ES-I3 (cell line): ENCODE results near the gene MGAT5B.
"Not testable (repeated sequence)": the region's sequence is repeated elsewhere in the genome, so short reads cannot be mapped to it uniquely, and the experiment has no call there.

Experiments used
- H3K36me3 ChIP-seq: 2 replicates; pipeline ENCODE4 v1.6.1; 2013; ENCODE audit warnings: mild to moderate bottlenecking, low read length, control low read depth, moderate library complexity; ENCODE audit not compliant: insufficient read depth
- H3K4me1 ChIP-seq: 2 replicates; pipeline ENCODE4 v1.6.1; 2013; ENCODE audit warnings: mild to moderate bottlenecking, control low read depth, low read length; ENCODE audit not compliant: insufficient read depth
- H3K9ac ChIP-seq: 2 replicates; pipeline ENCODE4 v1.6.1; 2013; ENCODE audit warnings: low read depth, mild to moderate bottlenecking, low read length, moderate library complexity
- H3K9me3 ChIP-seq: 2 replicates; pipeline ENCODE4 v1.6.1; 2013; ENCODE audit warnings: mild to moderate bottlenecking, low read length, moderate library complexity; ENCODE audit not compliant: control insufficient read depth, insufficient read depth

Gene MGAT5B

DNA sequence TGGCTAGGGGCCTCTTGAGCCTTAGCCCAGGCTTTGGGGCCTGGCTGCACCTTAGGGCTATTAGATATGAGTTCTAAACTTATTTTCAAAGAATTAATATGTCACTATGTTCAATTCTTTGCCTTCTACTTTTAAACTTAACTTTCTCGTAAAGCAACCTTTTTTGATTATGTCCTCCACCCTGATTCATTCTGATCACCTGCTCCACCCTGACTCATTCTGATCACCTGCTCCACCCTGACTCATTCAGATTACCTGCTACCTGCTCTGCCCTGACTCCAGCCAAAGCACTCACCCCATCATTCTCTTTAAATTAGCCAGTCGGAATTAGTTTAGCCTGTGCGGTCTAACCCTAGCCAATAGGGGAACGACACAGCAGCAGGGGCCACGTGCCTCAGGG lies 102.0 kb downstream of the MGAT5B start:
- H3K36me3 ChIP-seq, H3K9me3 ChIP-seq: not testable (repeated sequence)
- Histone ChIP-seq H3K9ac (peak overlapping the region; percentile 67), H3K4me1 (peaks cover 31% of the 10 kb centered on the region)

DNA sequence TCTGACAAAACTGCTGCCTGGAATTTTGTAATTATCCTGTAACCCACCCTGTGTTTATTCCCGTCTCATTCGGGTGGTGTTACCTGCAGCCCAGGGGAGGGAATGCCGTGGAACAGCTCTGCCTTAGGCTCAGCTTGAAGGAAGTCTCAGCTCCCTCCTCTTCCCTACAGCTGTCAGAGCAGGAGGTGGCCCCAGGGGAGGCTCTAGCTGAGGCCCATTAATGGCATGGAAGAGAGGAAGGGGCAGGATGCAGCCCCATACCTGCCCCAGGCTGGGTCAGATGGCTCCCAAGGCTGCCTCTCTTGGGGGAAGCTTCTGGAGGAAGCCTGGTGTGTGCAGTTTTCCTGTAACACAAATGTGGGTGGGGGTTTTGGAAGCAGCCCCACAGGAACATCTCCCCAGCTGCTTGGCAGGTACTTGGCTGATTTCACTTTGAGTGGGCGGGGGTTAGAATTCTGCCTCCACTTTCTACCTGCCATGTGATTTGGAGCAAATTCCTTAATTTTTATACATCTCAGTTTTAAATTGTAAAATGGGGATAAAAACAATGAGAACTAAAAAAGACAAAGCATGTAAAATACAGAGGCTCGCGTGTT lies 103.9 kb downstream of the MGAT5B start:
- H3K36me3 ChIP-seq, result 0 out of 2 replicates have a peak, but pooled peaks cover 3% of the 10 kb centered on the region
- H3K9me3 ChIP-seq, result peaks cover 5% of the 10 kb centered on the region; the same call in 1 of the 2 replicates
- peaks cover 28% of the 10 kb centered on the region for H3K4me1 ChIP-seq
- H3K9ac ChIP-seq, result no peak overlapping the region

DNA sequence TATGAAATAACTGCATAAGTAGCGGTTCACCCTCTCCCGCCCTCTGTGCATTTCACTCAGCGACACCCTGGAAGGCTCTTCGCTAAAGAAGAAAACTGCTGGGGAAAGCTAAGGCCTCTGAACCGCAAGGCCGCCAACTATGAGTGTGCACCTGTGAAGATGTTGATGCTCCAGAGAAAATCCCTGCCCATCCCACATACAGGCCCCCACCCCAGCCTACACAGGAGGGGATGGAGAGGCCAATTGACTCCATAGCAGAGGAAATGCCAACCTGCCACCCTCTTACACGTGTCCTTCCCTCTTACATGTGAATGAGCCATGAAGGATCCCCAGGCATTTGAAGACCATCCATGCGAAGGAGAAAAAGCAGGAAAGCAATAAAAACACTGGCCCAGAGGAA lies 104.8 kb downstream of the MGAT5B start:
- peaks cover 23% of the 10 kb centered on the region for H3K4me1 ChIP-seq
- no peak overlapping the region for H3K9ac ChIP-seq
- no peaks in the 10 kb centered on the region for H3K36me3 ChIP-seq
- peaks cover 5% of the 10 kb centered on the region; the same call in 1 of the 2 replicates for H3K9me3 ChIP-seq

DNA sequence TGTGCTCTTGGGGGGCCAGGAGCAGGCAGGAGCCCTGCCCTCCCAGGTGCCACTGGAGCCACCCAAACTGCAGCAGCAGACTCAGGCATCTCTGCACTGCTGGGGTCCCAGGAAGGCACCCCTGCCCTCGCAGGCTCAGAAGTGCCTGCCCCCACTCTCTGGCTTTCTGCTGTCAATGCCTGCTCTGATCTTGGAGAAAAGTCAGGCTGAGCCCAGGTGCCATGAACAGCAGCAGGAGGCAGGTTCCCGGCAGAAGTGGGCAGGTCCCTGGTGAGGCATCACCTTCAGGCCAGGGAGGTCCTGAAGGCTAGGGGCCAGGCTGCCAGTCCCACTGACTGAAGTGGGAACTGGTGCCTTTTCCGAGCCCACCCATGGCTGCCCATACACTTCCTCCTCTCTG lies 106.5 kb downstream of the MGAT5B start:
- H3K9me3 ChIP-seq, result peaks cover 5% of the 10 kb centered on the region; the same call in 1 of the 2 replicates
- peaks cover 23% of the 10 kb centered on the region for H3K4me1 ChIP-seq
- H3K9ac ChIP-seq, result no peak overlapping the region
- no peaks in the 10 kb centered on the region for H3K36me3 ChIP-seq

DNA sequence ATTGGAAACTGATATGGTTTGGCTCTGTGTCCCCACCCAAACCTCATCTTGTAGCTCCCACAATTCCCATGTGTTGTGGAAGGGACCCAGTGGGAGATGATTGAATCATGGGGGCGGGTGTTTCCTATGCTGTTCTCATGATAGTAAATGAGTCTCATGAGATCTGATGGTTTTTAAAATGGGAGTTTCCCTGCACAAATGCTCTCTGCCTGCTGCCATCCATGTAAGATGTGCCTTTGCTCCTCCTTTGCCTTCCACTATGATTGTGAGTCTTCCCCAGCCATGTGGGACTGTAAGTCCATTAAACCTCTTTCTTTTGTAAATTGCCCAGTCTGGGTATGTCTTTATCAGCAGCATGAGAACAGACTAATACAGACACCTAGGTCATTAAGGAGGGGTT lies 109.8 kb downstream of the MGAT5B start:
- not testable (repeated sequence) for H3K9ac ChIP-seq, H3K9me3 ChIP-seq, H3K36me3 ChIP-seq, H3K4me1 ChIP-seq

DNA sequence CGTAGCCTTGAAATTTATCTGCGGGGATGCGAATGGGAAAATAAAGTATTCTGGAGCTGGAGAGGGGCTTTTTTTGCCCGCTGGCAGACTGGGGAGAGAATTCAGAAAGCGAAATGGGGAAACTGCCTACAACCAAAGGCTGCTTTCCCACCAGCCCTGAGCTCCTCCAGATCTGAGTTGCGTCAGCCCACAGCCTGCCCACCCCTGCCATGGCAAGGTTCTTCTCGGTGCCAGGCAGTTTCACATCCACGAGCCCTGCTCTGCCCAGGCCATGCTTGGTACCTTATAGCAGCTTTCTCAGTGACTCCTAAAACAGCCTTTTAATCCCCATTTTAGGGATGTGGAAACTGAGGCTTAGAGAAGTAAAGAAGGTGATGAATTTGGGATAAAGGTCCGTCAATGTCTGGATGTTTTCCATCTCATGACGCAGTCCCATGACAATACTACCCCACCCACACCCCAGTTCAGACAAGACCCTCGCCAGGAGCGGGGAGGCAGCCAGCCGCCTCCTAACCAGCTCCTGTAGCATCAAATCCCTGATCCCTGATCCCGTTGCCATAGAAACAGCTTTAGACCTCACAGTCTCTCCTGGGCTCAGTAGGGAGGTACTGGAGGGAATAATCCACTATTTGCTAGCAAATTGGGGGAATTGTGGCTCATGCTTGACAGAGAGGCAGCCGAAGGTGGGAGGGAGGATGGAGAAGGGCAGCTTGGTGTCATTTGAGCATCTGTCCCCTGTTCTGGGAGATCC lies 113.5 kb downstream of the MGAT5B start:
- H3K36me3 ChIP-seq, result no peaks in the 10 kb centered on the region
- no peaks in the 10 kb centered on the region for H3K9me3 ChIP-seq
- H3K9ac ChIP-seq, result no peak overlapping the region
- H3K4me1 ChIP-seq, result peaks cover 7% of the 10 kb centered on the region; the same call in 1 of the 2 replicates

DNA sequence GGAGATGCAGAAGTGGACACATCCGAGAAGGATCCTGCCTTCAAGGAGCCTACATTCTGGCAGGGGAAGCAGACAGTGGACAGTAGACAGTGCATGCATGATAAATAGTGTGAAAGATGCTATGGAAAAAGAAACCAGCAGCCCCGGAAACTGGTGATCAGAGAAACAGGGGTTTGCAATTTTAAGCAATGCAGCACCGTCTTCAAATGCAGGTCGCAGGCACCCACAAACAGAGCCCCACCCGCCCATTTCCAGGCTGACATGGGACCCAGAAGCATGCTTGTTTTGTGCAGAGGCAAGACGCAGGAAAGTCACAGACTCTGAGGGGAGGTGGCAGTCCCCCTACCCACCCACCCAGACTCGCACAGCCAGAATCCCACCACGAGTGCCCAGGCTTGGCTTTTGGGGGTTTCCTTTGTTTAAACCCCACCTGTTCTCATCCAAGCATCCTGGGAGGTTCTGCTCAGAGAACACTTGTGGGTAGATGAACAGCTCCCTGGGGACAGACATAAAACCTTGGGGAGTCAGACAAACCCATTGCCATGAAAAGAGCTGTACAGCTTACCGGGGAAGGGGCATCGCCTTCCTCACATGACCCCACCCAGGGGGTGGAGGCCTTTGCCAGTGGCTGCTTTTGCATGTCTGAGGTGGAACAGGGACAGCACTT lies 114.3 kb downstream of the MGAT5B start:
- H3K9me3 ChIP-seq, result no peaks in the 10 kb centered on the region
- no peak overlapping the region for H3K9ac ChIP-seq
- peaks cover 7% of the 10 kb centered on the region; the same call in 1 of the 2 replicates for H3K4me1 ChIP-seq
- no peaks in the 10 kb centered on the region for H3K36me3 ChIP-seq

DNA sequence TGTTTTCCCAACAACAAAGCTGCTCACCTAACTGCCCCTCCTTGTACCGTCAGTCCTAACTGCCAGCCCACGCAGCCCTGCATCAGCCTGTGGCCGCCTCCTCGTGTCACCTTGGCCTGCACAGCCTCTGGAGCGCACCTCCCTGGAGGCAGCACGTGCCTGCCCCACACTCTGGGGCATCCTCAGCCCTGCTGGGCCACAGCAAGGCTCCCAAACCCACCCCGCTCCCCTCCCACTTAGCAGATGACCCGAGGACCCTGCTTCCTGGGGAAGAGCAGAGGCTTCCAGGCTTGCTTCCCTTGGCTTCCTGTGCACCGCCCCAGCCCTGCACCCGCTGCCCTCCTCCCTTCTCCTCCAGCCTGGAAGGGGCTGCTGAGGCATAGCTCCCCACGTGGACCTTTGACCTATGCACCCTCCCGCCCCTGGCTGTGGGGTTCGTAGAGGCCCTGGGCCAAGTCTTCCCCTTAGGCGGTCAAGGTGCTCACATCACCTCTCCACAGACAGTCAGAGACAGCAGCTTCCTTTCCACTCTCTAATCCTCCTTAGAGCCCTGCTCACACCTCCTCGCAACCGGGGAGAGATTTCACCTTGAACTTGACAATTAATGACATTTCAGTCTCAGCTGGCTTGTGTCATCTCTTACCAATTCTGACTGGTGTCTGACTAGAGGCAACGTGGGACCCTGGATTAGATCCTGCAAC lies 115.0 kb downstream of the MGAT5B start:
- Histone ChIP-seq H3K36me3 (no peaks in the 10 kb centered on the region), H3K9me3 (no peaks in the 10 kb centered on the region), H3K4me1 (peaks cover 7% of the 10 kb centered on the region; the same call in 1 of the 2 replicates), H3K9ac (no peak overlapping the region)

DNA sequence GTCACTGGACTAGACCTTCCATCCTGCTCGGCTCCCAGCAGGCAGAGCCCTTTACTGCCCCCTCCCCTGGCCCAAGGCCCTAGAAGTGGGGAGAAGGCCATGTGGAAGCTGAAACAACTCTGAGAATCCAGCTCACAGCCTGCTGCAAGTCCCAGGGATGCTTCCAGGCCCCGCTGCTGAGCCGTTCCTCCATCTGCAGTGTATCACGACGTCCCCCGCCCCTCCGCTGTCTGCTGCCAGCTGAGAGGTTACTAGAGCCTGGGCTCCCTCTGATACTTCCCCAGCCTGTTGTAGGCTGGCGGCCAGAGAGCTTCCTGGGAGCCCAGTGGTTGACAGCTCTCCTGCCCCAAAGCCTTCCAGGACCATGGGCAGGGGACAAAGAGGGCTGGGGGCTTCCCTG lies 118.2 kb downstream of the MGAT5B start:
- Histone ChIP-seq H3K36me3 (no peaks in the 10 kb centered on the region), H3K9ac (no peak overlapping the region)

DNA sequence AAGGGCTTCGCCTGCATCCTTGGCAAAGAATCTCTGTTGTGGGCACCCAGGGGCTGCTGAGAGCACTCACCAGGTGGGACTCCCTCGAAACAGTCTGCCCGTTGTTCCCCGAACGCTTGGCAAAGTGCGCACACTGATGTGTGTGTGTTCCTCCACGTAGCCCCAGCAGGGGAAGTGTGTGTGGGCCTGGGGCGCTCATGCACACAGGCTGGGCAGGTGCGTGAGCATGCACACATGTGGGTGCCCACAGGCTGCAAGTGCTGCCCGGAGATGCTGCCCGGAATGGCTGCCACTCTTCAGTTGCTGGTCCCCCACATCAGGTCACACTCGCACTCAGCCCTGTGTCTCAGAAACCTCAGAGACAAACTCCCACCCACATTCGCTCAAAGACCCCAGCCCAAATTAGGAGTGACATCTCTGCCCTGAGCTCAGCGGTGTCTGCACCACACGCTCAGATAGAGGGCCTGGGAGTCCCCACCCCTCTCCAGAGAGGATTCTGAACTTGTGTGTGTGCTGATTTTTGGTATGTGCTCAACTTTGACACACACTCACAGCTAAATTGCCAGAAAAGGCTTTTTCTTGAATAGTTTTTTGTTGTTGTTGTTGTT lies 119.4 kb downstream of the MGAT5B start:
- Histone ChIP-seq H3K36me3 (no peaks in the 10 kb centered on the region), H3K9me3 (no peaks in the 10 kb centered on the region), H3K4me1 (peaks cover 17% of the 10 kb centered on the region), H3K9ac (no peak overlapping the region)

More for the DNA sequence above, 118.2 kb downstream of the MGAT5B start:
- H3K9me3 ChIP-seq, result no peaks in the 10 kb centered on the region
- H3K4me1 ChIP-seq, result peaks cover 17% of the 10 kb centered on the region

DNA sequence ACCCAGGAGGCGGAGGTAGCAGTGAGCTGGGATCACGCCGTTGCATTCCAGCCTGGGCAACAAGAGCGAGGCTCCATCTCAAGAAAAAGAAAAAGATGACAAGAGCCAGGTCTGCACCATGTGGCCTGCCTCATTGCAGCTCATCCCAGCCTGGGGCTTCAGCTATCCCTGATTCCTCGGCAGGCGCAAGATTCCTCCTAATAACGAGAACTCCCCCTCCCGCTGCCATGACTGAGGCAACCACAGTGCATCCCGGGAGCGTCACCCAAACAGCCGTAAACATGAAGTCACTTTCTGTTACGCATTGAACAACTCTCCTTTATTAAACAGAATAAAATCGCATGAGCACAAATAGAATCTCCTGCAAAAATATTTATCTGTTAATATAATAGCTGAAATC lies 120.6 kb downstream of the MGAT5B start:
- H3K9ac ChIP-seq, result no peak overlapping the region
- H3K9me3 ChIP-seq, result no peaks in the 10 kb centered on the region
- H3K4me1 ChIP-seq, result peaks cover 10% of the 10 kb centered on the region; the same call in 1 of the 2 replicates
- no peaks in the 10 kb centered on the region for H3K36me3 ChIP-seq

DNA sequence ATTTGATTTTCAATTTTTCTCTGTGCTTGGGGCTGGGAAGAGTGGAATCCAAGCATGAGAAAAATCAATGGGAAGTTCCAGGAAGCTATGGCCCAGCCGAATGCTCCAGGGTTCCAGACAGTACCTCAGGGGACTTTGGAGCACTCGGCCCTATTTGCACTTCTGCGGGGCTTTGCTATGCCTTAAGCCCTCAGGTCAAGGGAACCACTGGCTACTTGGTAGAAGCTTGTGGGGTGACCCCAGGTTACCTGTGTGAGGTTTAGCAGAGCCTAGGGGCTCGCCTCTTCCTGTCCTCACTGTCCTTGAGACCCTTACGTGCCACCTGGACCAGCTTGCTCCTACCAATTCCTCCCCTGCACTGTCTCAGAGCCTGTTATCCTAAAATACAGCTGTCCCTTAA lies 121.3 kb downstream of the MGAT5B start:
- Histone ChIP-seq H3K36me3 (no peaks in the 10 kb centered on the region), H3K4me1 (peaks cover 17% of the 10 kb centered on the region), H3K9ac (no peak overlapping the region), H3K9me3 (no peaks in the 10 kb centered on the region)

DNA sequence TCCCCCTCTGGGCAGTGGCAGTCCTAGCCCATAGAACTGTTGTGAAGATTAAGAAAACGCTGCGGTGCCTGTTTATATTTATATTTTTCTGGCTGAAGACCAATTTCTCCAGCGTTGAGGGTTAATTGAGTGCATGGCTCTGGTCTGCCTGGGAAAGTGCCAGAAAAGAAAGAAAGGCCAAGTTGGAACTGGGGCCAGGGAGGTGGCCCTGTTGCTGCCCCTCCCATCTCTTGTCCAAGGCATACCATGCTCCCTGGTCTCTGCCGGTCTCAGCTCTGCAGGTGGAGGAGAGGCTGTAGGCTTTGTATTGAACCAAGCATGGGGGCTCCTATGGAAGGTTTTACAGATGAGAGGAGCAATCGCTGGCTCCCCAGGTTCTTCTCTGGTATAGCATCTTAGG lies 124.7 kb downstream of the MGAT5B start:
- H3K9me3 ChIP-seq, result no peaks in the 10 kb centered on the region
- no peaks in the 10 kb centered on the region for H3K36me3 ChIP-seq
- no peak overlapping the region for H3K9ac ChIP-seq
- peaks cover 36% of the 10 kb centered on the region for H3K4me1 ChIP-seq

DNA sequence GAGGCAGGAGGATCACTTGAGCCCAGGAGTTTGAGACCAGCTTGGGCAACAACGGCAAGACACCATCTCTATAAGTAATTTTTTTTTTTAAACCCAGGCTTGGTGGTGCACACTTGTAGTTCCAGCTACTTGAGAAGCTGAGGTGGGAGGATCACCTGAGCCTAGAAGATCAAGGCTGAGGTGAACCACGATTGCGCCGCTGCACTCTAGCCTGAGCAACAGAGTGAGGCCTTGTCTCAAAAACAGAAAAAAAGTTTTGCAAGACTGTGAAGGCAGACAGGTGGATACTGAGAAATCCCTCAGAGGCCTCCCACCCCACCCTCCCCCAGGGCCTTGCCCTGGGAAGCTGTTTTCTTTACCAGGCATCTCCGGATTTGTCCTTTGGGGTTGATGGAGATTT lies 125.4 kb downstream of the MGAT5B start:
- Histone ChIP-seq H3K9ac (no peak overlapping the region), H3K4me1 (peaks cover 43% of the 10 kb centered on the region), H3K9me3 (no peaks in the 10 kb centered on the region)

More for the DNA sequence above, 125.4 kb downstream of the MGAT5B start:
- no peaks in the 10 kb centered on the region for H3K36me3 ChIP-seq
